Right ventricle myocardium inferior (tissue), 1 donor: ENCODE data around the gene PRC1. TPM values are rescaled to one million over a fixed set of nuclear protein-coding genes. Genes with fewer than 3 reads are reported as not detected.

Experiments used
- ATAC-seq: fragments of 200-7000 bp; cut with Tn5 transposase; one replicate; pipeline ENCODE4 v1.9.1; 2020; ENCODE audit warnings: mild to moderate bottlenecking, moderate library complexity
- DNase-seq: peaks from one replicate; pipeline ENCODE4 v3.0.0; 2021; ENCODE audit errors: missing footprints
- intact Hi-C: fragments of 100-400 bp; cut with DNase I; formaldehyde crosslinking; loops from one replicate; pipeline ENCODE4 v1.11.0; 2022
- total RNA-seq: library from RNA; stranded (reverse); fragmentation: NEBNext Ultra II Directional; extraction: Animal tissue kit (Norgen Biotek cat#: 25700); gene quantifications from one replicate; pipeline ENCODE4 v1.2.1, GENCODE V29; 2021
- donor health status: DM: no; HTN: yes; CAD: no; lungs with severe emphysema.

Gene PRC1
- total RNA-seq, 1 donor from 2014 or later: 4.0 TPM

GRCh38 chr15:90947577-90948357 is 46.6 kb downstream of the PRC1 start:
- ATAC-seq (no peak), DNase-seq (no peak)
- intact Hi-C loops: no loop called here

- intact Hi-C loops: no loop called here
- ATAC-seq (no peak), DNase-seq (no peak)
Measured at GRCh38 chr15:90946941-90947576, 47.3 kb downstream of the PRC1 start.

- intact Hi-C loops: no loop called here
- no peak for DNase-seq
- ATAC-seq: no peak
Measured at GRCh38 chr15:90946538-90946937, 47.8 kb downstream of the PRC1 start.

GRCh38 chr15:90945091-90945490 is 49.2 kb downstream of the PRC1 start:
- intact Hi-C loops: no loop called here
- no peak for ATAC-seq

GRCh38 chr15:90942354-90943120 is 51.8 kb downstream of the PRC1 start:
- intact Hi-C loops: no loop called here
- DNase-seq (no peak), ATAC-seq (no peak)

More at GRCh38 chr15:90945091-90945490, 49.2 kb downstream of the PRC1 start:
- DNase-seq: no peak

- DNase-seq (no peak), ATAC-seq (no peak)
- intact Hi-C loops: no loop called here
Measured at GRCh38 chr15:90941038-90941437, 53.3 kb downstream of the PRC1 start.

GRCh38 chr15:90939756-90940155 is 54.6 kb downstream of the PRC1 start:
- intact Hi-C loops: loop anchor here (10.0 kb wide), 1 partner anchor 1045 kb away; the partner anchor contains the start of gene AP3S2
- no peak for ATAC-seq

GRCh38 chr15:90938261-90938660 is 56.1 kb downstream of the PRC1 start:
- ATAC-seq: no peak
- DNase-seq: no peak
- intact Hi-C loops: loop anchor here (10.0 kb wide), 1 partner anchor 1043 kb away; the partner anchor contains the start of gene AP3S2

More at GRCh38 chr15:90939756-90940155, 54.6 kb downstream of the PRC1 start:
- DNase-seq: no peak

GRCh38 chr15:90936823-90937222 is 57.5 kb downstream of the PRC1 start:
- DNase-seq (no peak), ATAC-seq (no peak)
- intact Hi-C loops: loop anchor here (10.0 kb wide), 1 partner anchor 1042 kb away; the partner anchor contains the start of gene AP3S2

- intact Hi-C loops: loop anchor here (2.0 to 10.0 kb wide), 4 partner anchors 48 to 1040 kb away; partner anchors contain the start of gene AP3S2
- DNase-seq (peak; percentile 98), ATAC-seq (peak; percentile 89)
Measured at GRCh38 chr15:90934949-90935751, 59.2 kb downstream of the PRC1 start, which contains the start of gene UNC45A. Gene UNC45A (plus strand): TSS chr15:90935285. CDS start chr15:90935325, 40 bp downstream.

GRCh38 chr15:90934256-90934948 is 59.9 kb downstream of the PRC1 start:
- ATAC-seq: peak; percentile 56

GRCh38 chr15:90933301-90933700 is 61.0 kb downstream of the PRC1 start:
- intact Hi-C loops: loop anchor here (5.0 to 10.0 kb wide), 3 partner anchors 46 to 1038 kb away; partner anchors contain the start of gene AP3S2
- DNase-seq (no peak), ATAC-seq (no peak)

More at GRCh38 chr15:90934256-90934948, 59.9 kb downstream of the PRC1 start:
- intact Hi-C loops: loop anchor here (2.0 to 10.0 kb wide), 4 partner anchors 47 to 1040 kb away; partner anchors contain the start of gene AP3S2
- DNase-seq: peak; percentile 91

GRCh38 chr15:90932660-90932991 is 61.7 kb downstream of the PRC1 start:
- intact Hi-C loops: loop anchor here (5.0 to 10.0 kb wide), 3 partner anchors 45 to 1038 kb away; partner anchors contain the start of gene AP3S2
- no peak for ATAC-seq
- DNase-seq: no peak

- ATAC-seq (peak; percentile 65), DNase-seq (peak; percentile 95)
- intact Hi-C loops: loop anchor here (1.0 to 10.0 kb wide), 4 partner anchors 29 to 1037 kb away; partner anchors contain the start of genes AP3S2 and MAN2A2
Measured at GRCh38 chr15:90931828-90932659, 62.3 kb downstream of the PRC1 start, which contains the start of gene HDDC3. Gene HDDC3 (minus strand): TSS chr15:90932549. CDS start chr15:90932540, 9 bp downstream.

- intact Hi-C loops: loop anchor here (1.0 to 10.0 kb wide), 4 partner anchors 28 to 1037 kb away; partner anchors contain the start of genes AP3S2 and MAN2A2
- ATAC-seq: no peak
- no peak for DNase-seq
Measured at GRCh38 chr15:90931575-90931827, 62.8 kb downstream of the PRC1 start.

GRCh38 chr15:90930861-90931574 is 63.3 kb downstream of the PRC1 start:
- intact Hi-C loops: loop anchor here (1.0 to 10.0 kb wide), 4 partner anchors 28 to 1036 kb away; partner anchors contain the start of genes AP3S2 and MAN2A2
- DNase-seq (no peak), ATAC-seq (no peak)
